ENCODE data around the gene TLR5.
"Not testable (repeated sequence)": the region's sequence is repeated elsewhere in the genome, so short reads cannot be mapped to it uniquely, and the experiment has no call there.

TLR5 gene

DNA sequence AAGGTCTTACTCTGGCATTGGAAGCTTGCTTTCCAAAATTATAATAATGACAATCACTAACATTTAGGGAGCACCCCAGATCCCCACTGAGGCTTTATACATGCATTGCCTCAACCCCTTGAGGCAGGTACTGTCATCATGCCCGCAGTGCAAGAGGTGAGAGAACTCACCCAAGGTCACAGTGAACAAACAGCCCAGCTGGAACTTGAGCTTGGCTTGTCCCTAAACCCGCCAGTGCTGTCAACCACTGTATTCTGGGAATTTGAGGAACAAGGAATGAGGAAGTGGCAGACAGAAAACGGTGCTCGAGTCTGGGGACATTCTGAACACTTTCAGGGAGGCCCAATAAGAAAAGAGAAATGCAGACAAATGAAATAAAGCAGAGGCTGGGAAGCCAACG lies 34.6 kb upstream of the TLR5 start:
- no peaks in the 10 kb centered on the region for H3K27me3 ChIP-seq (replicated peaks; ENCODE audit: control insufficient read depth, insufficient read depth, low read length)
- peaks cover 12% of the 10 kb centered on the region for H3K4me1 ChIP-seq (ENCODE audit: control insufficient read depth, insufficient read depth, low read length)
- H3K4me3 ChIP-seq (ENCODE audit: low read length): no peak overlapping the region
- H3K36me3 ChIP-seq (ENCODE audit: control insufficient read depth, insufficient read depth, low read length, severe bottlenecking): no peaks in the 10 kb centered on the region
- H3K9me3 ChIP-seq (ENCODE audit: control insufficient read depth, low read length): no peaks in the 10 kb centered on the region
- no peak overlapping the region for H3K9ac ChIP-seq (ENCODE audit: low read length)
- no peak for DNase-seq (ENCODE audit: low read depth)

DNA sequence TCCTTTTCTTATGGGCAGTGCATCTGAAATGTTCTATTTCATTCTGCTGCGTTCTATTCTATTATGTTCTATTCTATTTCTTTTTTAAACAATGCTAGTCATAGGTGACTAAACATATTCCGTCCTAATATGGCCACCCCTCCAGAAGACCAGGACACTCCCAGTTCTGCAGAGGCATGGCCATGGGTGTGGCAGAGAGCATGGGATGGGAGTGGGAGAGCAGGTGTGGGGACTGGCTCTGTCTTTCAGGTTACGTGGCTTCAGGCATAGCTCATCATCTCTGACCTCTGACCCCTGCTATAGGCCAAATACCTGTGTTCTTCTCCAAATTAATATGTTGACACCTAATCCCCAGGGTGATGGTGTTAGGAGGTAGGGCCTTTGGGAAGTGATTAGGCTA lies 33.4 kb upstream of the TLR5 start:
- H3K4me1 ChIP-seq (ENCODE audit: control insufficient read depth, insufficient read depth, low read length): peaks cover 12% of the 10 kb centered on the region
- no peak overlapping the region for H3K9ac ChIP-seq (ENCODE audit: low read length)
- no peaks in the 10 kb centered on the region for H3K27me3 ChIP-seq (replicated peaks; ENCODE audit: control insufficient read depth, insufficient read depth, low read length)
- no peak for DNase-seq (ENCODE audit: low read depth)
- no peaks in the 10 kb centered on the region for H3K9me3 ChIP-seq (ENCODE audit: control insufficient read depth, low read length)
- no peaks in the 10 kb centered on the region for H3K36me3 ChIP-seq (ENCODE audit: control insufficient read depth, insufficient read depth, low read length, severe bottlenecking)
- H3K4me3 ChIP-seq (ENCODE audit: low read length): no peak overlapping the region

DNA sequence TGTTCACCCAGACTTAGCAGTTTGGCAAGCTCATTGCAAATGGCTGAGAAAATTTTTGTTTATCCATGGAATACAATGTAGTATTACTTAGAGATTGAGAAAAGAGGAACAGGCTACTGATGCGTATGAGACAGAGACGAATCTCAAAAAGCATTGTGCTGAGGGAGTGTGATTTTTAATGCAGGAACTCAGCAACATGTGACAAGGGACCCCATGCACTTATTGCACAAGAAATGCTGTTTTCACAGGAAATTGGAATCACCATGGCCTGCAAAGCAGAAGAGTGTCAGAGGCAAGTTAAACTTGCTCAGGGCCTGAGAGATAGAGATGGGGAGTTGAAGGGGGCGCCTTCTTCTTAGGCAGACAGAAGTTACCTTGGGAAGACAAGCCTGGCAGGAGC lies 32.6 kb upstream of the TLR5 start:
- no peak for DNase-seq (ENCODE audit: low read depth)

DNA sequence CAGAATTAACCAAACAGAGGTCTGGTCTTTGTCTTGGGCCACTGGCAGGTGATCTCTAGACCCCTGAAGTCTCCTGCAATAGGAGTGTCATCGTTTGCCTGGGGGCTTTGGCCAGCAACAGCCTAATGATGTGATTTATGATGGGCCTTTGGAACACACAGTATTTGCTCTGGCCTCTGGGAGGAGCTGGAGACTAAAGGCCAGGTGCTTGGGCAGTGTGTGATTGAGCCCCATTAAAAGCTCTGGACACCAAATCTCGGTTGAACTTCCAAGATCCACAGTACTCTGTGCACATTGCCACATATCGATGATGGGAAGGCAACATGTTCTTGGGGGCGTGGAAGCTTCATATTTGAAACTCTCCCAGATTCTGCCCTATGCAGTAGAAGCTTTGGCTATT lies 32.0 kb upstream of the TLR5 start:
- Histone ChIP-seq H3K9me3 (ENCODE audit: control insufficient read depth, low read length) (no peaks in the 10 kb centered on the region), H3K9ac (ENCODE audit: low read length) (no peak overlapping the region), H3K36me3 (ENCODE audit: control insufficient read depth, insufficient read depth, low read length, severe bottlenecking) (no peaks in the 10 kb centered on the region), H3K27me3 (replicated peaks; ENCODE audit: control insufficient read depth, insufficient read depth, low read length) (no peaks in the 10 kb centered on the region), H3K4me3 (ENCODE audit: low read length) (no peak overlapping the region), H3K4me1 (ENCODE audit: control insufficient read depth, insufficient read depth, low read length) (no peaks in the 10 kb centered on the region)
- no peak for DNase-seq (ENCODE audit: low read depth)

More for the DNA sequence above, 32.6 kb upstream of the TLR5 start:
- peaks cover 5% of the 10 kb centered on the region for H3K4me1 ChIP-seq (ENCODE audit: control insufficient read depth, insufficient read depth, low read length)
- no peak overlapping the region for H3K4me3 ChIP-seq (ENCODE audit: low read length)
- no peaks in the 10 kb centered on the region for H3K27me3 ChIP-seq (replicated peaks; ENCODE audit: control insufficient read depth, insufficient read depth, low read length)
- H3K36me3 ChIP-seq (ENCODE audit: control insufficient read depth, insufficient read depth, low read length, severe bottlenecking): no peaks in the 10 kb centered on the region
- no peaks in the 10 kb centered on the region for H3K9me3 ChIP-seq (ENCODE audit: control insufficient read depth, low read length)
- H3K9ac ChIP-seq (ENCODE audit: low read length): no peak overlapping the region

DNA sequence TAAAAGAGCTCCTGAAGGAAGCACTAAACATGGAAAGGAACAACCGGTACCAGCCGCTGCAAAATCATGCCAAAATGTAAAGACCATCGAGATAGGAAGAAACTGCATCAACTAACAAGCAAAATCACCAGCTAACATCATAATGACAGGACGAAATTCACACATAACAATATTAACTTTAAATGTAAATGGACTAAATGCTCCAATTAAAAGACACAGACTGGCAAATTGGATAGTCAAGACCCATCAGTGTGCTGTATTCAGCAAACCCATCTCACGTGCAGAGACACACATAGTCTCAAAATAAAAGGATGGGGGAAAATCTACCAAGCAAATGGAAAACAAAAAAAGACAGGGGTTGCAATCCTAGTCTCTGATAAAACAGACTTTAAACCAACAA lies 26.4 kb upstream of the TLR5 start:
- H3K36me3 ChIP-seq (ENCODE audit: control insufficient read depth, insufficient read depth, low read length, severe bottlenecking); DNase-seq (ENCODE audit: low read depth); H3K4me1 ChIP-seq (ENCODE audit: control insufficient read depth, insufficient read depth, low read length); H3K4me3 ChIP-seq (ENCODE audit: low read length); H3K27me3 ChIP-seq (replicated peaks; ENCODE audit: control insufficient read depth, insufficient read depth, low read length); H3K9ac ChIP-seq (ENCODE audit: low read length); H3K9me3 ChIP-seq (ENCODE audit: control insufficient read depth, low read length): not testable (repeated sequence)

DNA sequence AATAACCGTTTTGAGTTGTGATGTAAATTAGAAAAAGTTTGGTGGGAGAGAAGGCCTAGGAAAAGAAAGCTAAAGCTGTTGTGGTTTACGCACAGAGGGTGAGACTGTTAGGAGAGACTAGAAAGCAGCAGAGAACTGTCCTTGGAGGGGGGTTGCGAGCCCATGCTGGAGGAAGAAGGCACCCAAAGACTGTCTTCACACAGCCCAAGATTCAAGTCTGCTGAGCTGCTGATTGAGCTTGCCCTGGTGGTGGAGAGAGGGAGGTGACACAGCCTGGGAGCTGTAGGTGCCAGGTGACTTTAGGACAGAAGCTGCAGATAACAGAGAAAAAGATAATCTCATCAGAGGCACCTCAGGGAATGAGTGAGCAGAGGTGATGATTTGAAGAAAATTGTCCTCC lies 18.3 kb upstream of the TLR5 start:
- Histone ChIP-seq H3K4me3 (ENCODE audit: low read length) (no peak overlapping the region), H3K27me3 (replicated peaks; ENCODE audit: control insufficient read depth, insufficient read depth, low read length) (peaks cover 41% of the 10 kb centered on the region), H3K36me3 (ENCODE audit: control insufficient read depth, insufficient read depth, low read length, severe bottlenecking) (no peaks in the 10 kb centered on the region), H3K9me3 (ENCODE audit: control insufficient read depth, low read length) (no peaks in the 10 kb centered on the region), H3K9ac (ENCODE audit: low read length) (no peak overlapping the region), H3K4me1 (ENCODE audit: control insufficient read depth, insufficient read depth, low read length) (no peaks in the 10 kb centered on the region)
- DNase-seq (ENCODE audit: low read depth): no peak

DNA sequence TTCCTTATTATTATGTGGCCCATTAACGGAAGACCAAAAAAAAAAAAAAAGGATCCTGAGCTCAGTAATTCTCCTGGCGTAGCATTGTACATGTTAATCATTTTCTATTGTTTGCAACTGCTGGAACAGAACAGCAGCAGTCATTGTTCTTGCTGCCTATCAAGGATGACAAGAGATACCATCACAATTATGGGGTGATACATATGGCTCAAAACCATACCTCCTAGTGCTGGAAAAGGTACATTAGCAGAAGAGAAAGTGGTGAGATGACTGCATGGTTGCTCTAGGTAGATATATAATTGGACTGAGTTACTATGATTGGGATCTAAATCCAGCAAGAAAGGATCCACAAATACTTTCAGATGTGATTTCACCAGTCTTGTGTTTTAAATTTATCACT lies 13.3 kb upstream of the TLR5 start:
- Histone ChIP-seq H3K9me3 (ENCODE audit: control insufficient read depth, low read length) (no peaks in the 10 kb centered on the region), H3K36me3 (ENCODE audit: control insufficient read depth, insufficient read depth, low read length, severe bottlenecking) (no peaks in the 10 kb centered on the region), H3K4me3 (ENCODE audit: low read length) (no peak overlapping the region), H3K9ac (ENCODE audit: low read length) (no peak overlapping the region), H3K4me1 (ENCODE audit: control insufficient read depth, insufficient read depth, low read length) (no peaks in the 10 kb centered on the region), H3K27me3 (replicated peaks; ENCODE audit: control insufficient read depth, insufficient read depth, low read length) (peaks cover 20% of the 10 kb centered on the region)
- DNase-seq (ENCODE audit: low read depth): no peak

DNA sequence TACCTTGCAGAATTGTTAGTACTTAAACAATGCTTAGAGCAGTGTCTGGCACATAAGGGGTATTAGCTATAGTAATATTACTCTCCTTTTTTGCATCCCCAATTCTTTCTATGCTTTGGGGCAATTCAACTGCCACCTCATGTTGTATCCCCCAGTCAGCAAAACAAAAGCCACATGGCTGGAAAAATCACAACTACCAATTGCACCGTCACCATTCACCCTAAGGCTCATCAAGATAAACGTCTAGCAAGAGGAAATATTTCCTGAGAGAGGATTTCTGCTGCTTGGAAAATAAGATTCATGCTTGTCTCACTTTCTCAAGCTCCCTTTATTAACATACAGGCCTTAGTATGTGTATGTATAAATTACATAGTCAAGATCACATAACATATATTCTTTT lies 12.1 kb upstream of the TLR5 start:
- Histone ChIP-seq H3K4me3 (ENCODE audit: low read length) (no peak overlapping the region), H3K36me3 (ENCODE audit: control insufficient read depth, insufficient read depth, low read length, severe bottlenecking) (no peaks in the 10 kb centered on the region), H3K9ac (ENCODE audit: low read length) (no peak overlapping the region), H3K27me3 (replicated peaks; ENCODE audit: control insufficient read depth, insufficient read depth, low read length) (peaks cover 21% of the 10 kb centered on the region), H3K4me1 (ENCODE audit: control insufficient read depth, insufficient read depth, low read length) (no peaks in the 10 kb centered on the region), H3K9me3 (ENCODE audit: control insufficient read depth, low read length) (peaks cover 3% of the 10 kb centered on the region)
- DNase-seq (ENCODE audit: low read depth): no peak

DNA sequence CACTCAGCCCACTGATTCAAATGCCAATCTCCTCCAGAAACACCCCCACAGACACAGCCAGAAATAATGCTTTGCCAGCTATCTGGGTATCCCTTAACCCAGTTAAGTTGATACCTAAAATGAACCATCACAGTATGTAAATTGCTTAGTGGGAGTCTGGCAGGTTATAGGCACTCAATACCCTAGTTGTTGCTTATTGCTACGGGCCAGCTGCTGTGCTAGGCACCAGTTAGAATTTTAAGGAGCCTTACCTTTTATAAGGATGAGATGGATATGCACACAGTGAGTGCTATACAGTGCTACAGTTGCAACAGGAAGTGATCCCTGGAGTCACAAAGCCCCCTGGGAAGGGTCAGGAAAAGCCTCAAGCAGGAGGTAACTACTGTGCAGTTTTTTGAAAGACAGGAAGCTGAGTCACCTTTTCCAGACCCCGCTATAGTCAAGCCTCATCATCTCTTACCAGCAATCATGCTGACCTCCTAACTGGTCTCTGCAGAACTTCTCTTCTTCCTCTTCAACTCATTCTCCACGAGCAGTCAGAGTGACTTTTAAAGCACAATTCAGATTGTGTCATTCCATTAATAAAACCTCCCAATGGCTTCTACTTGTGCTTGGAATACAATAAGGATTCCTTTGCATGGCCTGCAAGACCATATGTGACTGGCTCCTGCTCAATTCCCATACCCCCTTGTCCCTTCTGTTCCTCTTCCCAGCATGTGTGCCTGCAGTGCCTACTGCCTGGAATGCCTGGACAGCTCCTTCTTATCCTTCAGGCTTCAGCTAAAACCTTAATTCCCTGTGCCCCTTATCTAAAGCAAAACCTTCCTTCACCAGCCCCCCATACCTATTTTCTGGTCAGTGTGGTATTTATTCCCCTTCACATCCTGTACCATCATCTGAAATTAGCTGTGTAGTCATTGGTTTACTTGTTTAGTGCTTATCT lies 10.4 kb upstream of the TLR5 start:
- Histone ChIP-seq H3K9me3 (ENCODE audit: control insufficient read depth, low read length) (peaks cover 3% of the 10 kb centered on the region), H3K36me3 (ENCODE audit: control insufficient read depth, insufficient read depth, low read length, severe bottlenecking) (no peaks in the 10 kb centered on the region), H3K4me1 (ENCODE audit: control insufficient read depth, insufficient read depth, low read length) (no peaks in the 10 kb centered on the region), H3K27me3 (replicated peaks; ENCODE audit: control insufficient read depth, insufficient read depth, low read length) (peaks cover 9% of the 10 kb centered on the region), H3K9ac (ENCODE audit: low read length) (no peak overlapping the region), H3K4me3 (ENCODE audit: low read length) (no peak overlapping the region)
- no peak for DNase-seq (ENCODE audit: low read depth)

DNA sequence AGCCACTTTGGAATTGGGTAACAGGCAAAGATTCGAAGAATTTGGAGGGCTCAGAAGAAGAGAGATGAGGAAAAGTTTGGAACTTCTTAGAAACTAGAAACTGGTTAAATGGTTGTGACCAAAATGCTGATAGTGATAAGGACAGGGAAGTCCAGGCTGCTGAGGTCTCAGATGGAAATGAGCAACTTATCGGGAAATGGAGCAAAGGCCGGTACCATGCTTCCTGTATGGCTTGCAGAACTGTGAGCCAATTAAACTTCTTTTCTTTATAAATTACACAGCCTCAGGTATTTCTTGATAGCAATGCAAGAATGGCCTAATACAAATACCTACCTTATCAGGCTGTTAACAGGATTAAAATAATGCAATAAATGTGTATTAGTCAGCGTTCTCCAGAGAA lies 9.4 kb upstream of the TLR5 start:
- no peaks in the 10 kb centered on the region for H3K4me1 ChIP-seq (ENCODE audit: control insufficient read depth, insufficient read depth, low read length)
- H3K9ac ChIP-seq (ENCODE audit: low read length): no peak overlapping the region
- no peaks in the 10 kb centered on the region for H3K36me3 ChIP-seq (ENCODE audit: control insufficient read depth, insufficient read depth, low read length, severe bottlenecking)
- no peak for DNase-seq (ENCODE audit: low read depth)
- no peak overlapping the region for H3K4me3 ChIP-seq (ENCODE audit: low read length)
- H3K27me3 ChIP-seq (replicated peaks; ENCODE audit: control insufficient read depth, insufficient read depth, low read length): peaks cover 12% of the 10 kb centered on the region
- H3K9me3 ChIP-seq (ENCODE audit: control insufficient read depth, low read length): peaks cover 11% of the 10 kb centered on the region

DNA sequence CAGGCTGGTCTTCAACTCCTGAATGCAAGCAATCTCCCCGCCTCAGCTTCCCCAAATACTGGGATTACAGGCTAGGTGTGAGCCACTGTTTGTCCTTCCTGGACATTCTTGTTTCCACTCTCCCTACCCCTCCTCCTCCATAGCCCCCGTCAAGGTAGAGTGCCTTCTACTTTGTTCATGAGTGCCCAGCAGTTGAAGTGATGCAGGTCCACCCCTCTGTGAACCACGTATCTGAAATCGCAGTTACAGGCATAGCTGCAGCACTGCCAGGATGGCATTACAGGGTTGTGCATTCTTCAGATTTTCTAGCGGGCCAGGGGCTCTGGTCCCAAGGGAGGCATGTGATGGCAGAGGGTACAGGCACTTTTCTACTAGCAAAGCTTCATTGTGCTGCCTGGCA lies 7.4 kb upstream of the TLR5 start:
- H3K36me3 ChIP-seq (ENCODE audit: control insufficient read depth, insufficient read depth, low read length, severe bottlenecking): no peaks in the 10 kb centered on the region
- H3K4me1 ChIP-seq (ENCODE audit: control insufficient read depth, insufficient read depth, low read length): no peaks in the 10 kb centered on the region
- DNase-seq (ENCODE audit: low read depth): no peak
- no peak overlapping the region for H3K9ac ChIP-seq (ENCODE audit: low read length)
- no peak overlapping the region for H3K4me3 ChIP-seq (ENCODE audit: low read length)
- H3K27me3 ChIP-seq (replicated peaks; ENCODE audit: control insufficient read depth, insufficient read depth, low read length): peaks cover 26% of the 10 kb centered on the region
- peaks cover 24% of the 10 kb centered on the region for H3K9me3 ChIP-seq (ENCODE audit: control insufficient read depth, low read length)

DNA sequence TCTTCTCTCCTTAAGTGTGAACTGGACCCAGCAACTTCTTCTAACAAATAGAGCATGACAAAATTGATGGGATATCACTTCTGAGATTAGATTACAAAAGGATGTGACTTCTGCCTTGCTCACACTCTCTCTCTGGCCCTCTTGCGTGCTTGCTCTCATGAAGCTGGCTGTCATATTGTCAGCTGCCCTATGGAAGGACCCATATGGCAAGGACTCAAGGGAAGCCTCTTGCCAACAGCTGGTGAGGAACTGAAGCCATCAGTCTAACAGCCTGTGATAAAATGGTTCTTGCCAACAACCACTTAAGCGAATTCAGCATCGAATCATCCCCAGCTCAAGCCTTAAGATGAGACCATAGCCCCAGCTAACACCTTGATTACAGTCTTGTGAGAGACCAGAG lies 4.8 kb upstream of the TLR5 start:
- Histone ChIP-seq H3K9me3 (ENCODE audit: control insufficient read depth, low read length) (peaks cover 24% of the 10 kb centered on the region), H3K9ac (ENCODE audit: low read length) (no peak overlapping the region), H3K4me1 (ENCODE audit: control insufficient read depth, insufficient read depth, low read length) (no peaks in the 10 kb centered on the region), H3K4me3 (ENCODE audit: low read length) (no peak overlapping the region), H3K27me3 (replicated peaks; ENCODE audit: control insufficient read depth, insufficient read depth, low read length) (peaks cover 49% of the 10 kb centered on the region), H3K36me3 (ENCODE audit: control insufficient read depth, insufficient read depth, low read length, severe bottlenecking) (no peaks in the 10 kb centered on the region)
- no peak for DNase-seq (ENCODE audit: low read depth)

All from adipocyte (in vitro differentiated cells).